Neural cell (in vitro differentiated cells): ENCODE results near the gene CABS1. TPM values are rescaled to one million over a fixed set of nuclear protein-coding genes. Genes with fewer than 3 reads are reported as not detected.

Source experiments
- H2AFZ ChIP-seq: fragments of 200-600, 300-800 bp; sonication (generic), shearing (Covaris generic); 2 replicates; pipeline ENCODE4 v1.6.0; 2014; ENCODE audit warnings: low read depth, mild to moderate bottlenecking, antibody characterized with exemption, low read length, moderate library complexity
- H3F3A ChIP-seq: fragments of 200-600 bp; shearing (Covaris generic); 2 replicates; pipeline ENCODE4 v1.6.1; 2016; ENCODE audit warnings: mild to moderate bottlenecking, moderate library complexity, mixed read lengths, antibody characterized with exemption, low read length; ENCODE audit not compliant: insufficient read depth, poor library complexity, severe bottlenecking
- H3K27ac ChIP-seq: fragments of 200-600, 300-800 bp; sonication (generic), shearing (Covaris generic); 2 replicates; pipeline ENCODE4 v1.5.1; 2014; ENCODE audit warnings: mild to moderate bottlenecking, low read length, moderate library complexity
- H3K27me3 ChIP-seq: fragments of 300-800, 200-600 bp; sonication (generic), shearing (Covaris generic); 2 replicates; pipeline ENCODE4 v1.6.0; 2014; ENCODE audit warnings: mild to moderate bottlenecking, low read depth, low read length, moderate library complexity; ENCODE audit not compliant: insufficient read depth
- H3K36me3 ChIP-seq: fragments of 300-800, 200-600 bp; sonication (generic), shearing (Covaris generic); 2 replicates; pipeline ENCODE4 v1.5.1; 2014; ENCODE audit warnings: mild to moderate bottlenecking, antibody characterized with exemption, low read length, moderate library complexity; ENCODE audit not compliant: insufficient read depth
- H3K4me2 ChIP-seq: fragments of 300-800, 200-600 bp; sonication (generic), shearing (Covaris generic); 2 replicates; pipeline ENCODE4 v1.6.0; 2014; ENCODE audit warnings: mild to moderate bottlenecking, low read length
- H3K4me3 ChIP-seq: fragments of 300-800, 200-600 bp; sonication (generic), shearing (Covaris generic); 2 replicates; pipeline ENCODE4 v1.5.1; 2014; ENCODE audit warnings: mild to moderate bottlenecking, low read length, moderate library complexity
- H3K79me2 ChIP-seq: fragments of 200-600 bp; shearing (Covaris generic); replicated peaks from 2 replicates; pipeline ENCODE4 v1.6.0; 2014; ENCODE audit warnings: mild to moderate bottlenecking, low read length, moderate library complexity; ENCODE audit not compliant: insufficient read depth
- H3K9ac ChIP-seq: fragments of 300-800, 200-600 bp; sonication (generic), shearing (Covaris generic); 2 replicates; pipeline ENCODE4 v1.6.1; 2016; ENCODE audit warnings: mild to moderate bottlenecking, low read length, mixed read lengths
- H3K9me2 ChIP-seq: fragments of 200-600 bp; shearing (Covaris generic); 2 replicates; pipeline ENCODE4 v1.6.1; 2016; ENCODE audit warnings: mild to moderate bottlenecking, low read length, mixed read lengths; ENCODE audit not compliant: insufficient read depth
- H3K9me3 ChIP-seq: fragments of 200-600, 300-800 bp; sonication (generic), shearing (Covaris generic); 2 replicates; pipeline ENCODE4 v1.6.1; 2016; ENCODE audit warnings: mild to moderate bottlenecking, mixed run types, low read length, moderate library complexity, mixed read lengths
- H4K20me1 ChIP-seq: fragments of 200-600 bp; shearing (Covaris generic); 2 replicates; pipeline ENCODE4 v1.6.1; 2016; ENCODE audit warnings: mild to moderate bottlenecking, mixed run types; ENCODE audit not compliant: insufficient read depth
- EP300 ChIP-seq: fragments of 450-650 bp; conservative IDR thresholded peaks from 2 replicates; pipeline ENCODE4 v1.6.1; 2014; ENCODE audit warnings: antibody characterized with exemption, mild to moderate bottlenecking, moderate library complexity; ENCODE audit not compliant: poor library complexity, severe bottlenecking
- EZH2 ChIP-seq: fragments of 200-600, 300-800 bp; shearing (Covaris generic), sonication (generic); IDR thresholded peaks from 2 replicates; pipeline ENCODE4 v1.6.1; 2014; ENCODE audit warnings: antibody characterized with exemption, low read length, borderline replicate concordance, mild to moderate bottlenecking; ENCODE audit not compliant: insufficient read depth, poor library complexity, severe bottlenecking
- MXI1 ChIP-seq: fragments of 450-650 bp; conservative IDR thresholded peaks from 2 replicates; pipeline ENCODE4 v1.6.1; 2014; ENCODE audit warnings: antibody characterized with exemption, mild to moderate bottlenecking; ENCODE audit not compliant: poor library complexity, severe bottlenecking
- POLR2AphosphoS5 ChIP-seq: IDR thresholded peaks from 2 replicates; pipeline ENCODE4 v1.6.1; 2012
- RAD21 ChIP-seq: fragments of 450-650 bp; conservative IDR thresholded peaks from 2 replicates; pipeline ENCODE4 v1.6.1; 2014; ENCODE audit warnings: antibody characterized with exemption, mild to moderate bottlenecking, moderate library complexity
- SMC3 ChIP-seq: fragments of 450-650 bp; conservative IDR thresholded peaks from 2 replicates; pipeline ENCODE4 v1.6.1; 2014; ENCODE audit warnings: antibody characterized with exemption, mild to moderate bottlenecking, moderate library complexity; ENCODE audit not compliant: poor library complexity
- TAF1 ChIP-seq: IDR thresholded peaks from 2 replicates; pipeline ENCODE4 v1.6.1; 2012; ENCODE audit warnings: low read depth
- polyA plus RNA-seq: library from polyadenylated mRNA; depleted of rRNA; stranded (reverse); fragments of >200 nt; gene quantifications from 2 replicates; pipeline ENCODE4 v1.2.3, GENCODE V29; 2014
- TF ChIP-seq, protein P1 (sequence below): IDR thresholded peaks from 2 replicates; pipeline ENCODE4 v1.6.1; 2012; ENCODE audit warnings: borderline replicate concordance

The CABS1 gene
- polyA plus RNA-seq, 1 donor from 2014 or later: not detected

DNA sequence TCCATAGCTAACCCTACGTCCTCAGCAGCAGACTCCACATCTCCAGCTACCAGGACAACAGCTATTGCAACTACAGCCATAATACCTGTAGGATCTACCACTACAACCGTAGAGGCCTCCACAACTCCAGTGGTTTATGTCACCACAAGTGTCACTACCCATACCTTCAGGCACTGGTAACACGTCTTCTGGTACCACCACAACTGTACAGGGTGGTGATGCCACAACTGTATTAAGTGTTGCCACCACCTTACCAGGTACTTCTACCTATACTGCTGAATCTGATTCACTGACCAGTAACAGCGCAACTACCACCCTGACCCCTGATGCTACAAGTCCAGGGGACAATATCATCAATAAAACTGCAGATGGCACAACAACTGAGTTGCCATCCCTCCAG lies 34.6 kb upstream of the CABS1 start:
- no peak overlapping the region for H2AFZ ChIP-seq
- H3K36me3 ChIP-seq: no peaks in the 10 kb centered on the region
- TF ChIP-seq, protein P1, sequence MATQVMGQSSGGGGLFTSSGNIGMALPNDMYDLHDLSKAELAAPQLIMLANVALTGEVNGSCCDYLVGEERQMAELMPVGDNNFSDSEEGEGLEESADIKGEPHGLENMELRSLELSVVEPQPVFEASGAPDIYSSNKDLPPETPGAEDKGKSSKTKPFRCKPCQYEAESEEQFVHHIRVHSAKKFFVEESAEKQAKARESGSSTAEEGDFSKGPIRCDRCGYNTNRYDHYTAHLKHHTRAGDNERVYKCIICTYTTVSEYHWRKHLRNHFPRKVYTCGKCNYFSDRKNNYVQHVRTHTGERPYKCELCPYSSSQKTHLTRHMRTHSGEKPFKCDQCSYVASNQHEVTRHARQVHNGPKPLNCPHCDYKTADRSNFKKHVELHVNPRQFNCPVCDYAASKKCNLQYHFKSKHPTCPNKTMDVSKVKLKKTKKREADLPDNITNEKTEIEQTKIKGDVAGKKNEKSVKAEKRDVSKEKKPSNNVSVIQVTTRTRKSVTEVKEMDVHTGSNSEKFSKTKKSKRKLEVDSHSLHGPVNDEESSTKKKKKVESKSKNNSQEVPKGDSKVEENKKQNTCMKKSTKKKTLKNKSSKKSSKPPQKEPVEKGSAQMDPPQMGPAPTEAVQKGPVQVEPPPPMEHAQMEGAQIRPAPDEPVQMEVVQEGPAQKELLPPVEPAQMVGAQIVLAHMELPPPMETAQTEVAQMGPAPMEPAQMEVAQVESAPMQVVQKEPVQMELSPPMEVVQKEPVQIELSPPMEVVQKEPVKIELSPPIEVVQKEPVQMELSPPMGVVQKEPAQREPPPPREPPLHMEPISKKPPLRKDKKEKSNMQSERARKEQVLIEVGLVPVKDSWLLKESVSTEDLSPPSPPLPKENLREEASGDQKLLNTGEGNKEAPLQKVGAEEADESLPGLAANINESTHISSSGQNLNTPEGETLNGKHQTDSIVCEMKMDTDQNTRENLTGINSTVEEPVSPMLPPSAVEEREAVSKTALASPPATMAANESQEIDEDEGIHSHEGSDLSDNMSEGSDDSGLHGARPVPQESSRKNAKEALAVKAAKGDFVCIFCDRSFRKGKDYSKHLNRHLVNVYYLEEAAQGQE: no peak
- TF ChIP-seq EZH2: no peak
- no peak for TF ChIP-seq TAF1
- TF ChIP-seq EP300: no peak
- no peak for TF ChIP-seq MXI1
- H3K27ac ChIP-seq: no peak overlapping the region
- H3K4me2 ChIP-seq: no peak overlapping the region
- H3K9ac ChIP-seq: no peak overlapping the region
- H3K9me3 ChIP-seq: no peaks in the 10 kb centered on the region
- no peak overlapping the region for H3K4me3 ChIP-seq
- no peaks in the 10 kb centered on the region for H3K27me3 ChIP-seq
- no peaks in the 10 kb centered on the region for H3K9me2 ChIP-seq
- no peaks in the 10 kb centered on the region for H3K79me2 ChIP-seq
- no peaks in the 10 kb centered on the region for H4K20me1 ChIP-seq
- no peaks in the 10 kb centered on the region for H3F3A ChIP-seq

DNA sequence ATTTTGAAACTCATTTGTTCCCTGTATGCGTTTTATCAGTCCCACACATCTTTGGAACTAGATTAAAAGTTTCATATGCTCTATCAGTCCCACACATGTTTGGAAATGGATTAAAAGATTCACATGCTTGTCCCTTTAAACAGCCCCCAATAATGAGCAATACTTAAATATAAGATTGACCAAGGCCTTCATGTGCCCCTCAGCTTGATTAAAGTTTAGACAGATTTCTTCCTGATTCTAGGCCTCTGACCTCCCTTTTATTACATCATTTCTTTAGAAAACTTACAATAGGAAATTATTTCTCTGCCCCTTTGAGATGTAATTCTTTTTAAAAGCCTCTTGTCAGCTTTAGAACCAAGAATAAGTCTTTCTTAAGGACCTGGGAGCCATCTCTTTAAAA lies 31.7 kb upstream of the CABS1 start:
- Histone ChIP-seq H3K27ac (no peak overlapping the region), H3K9ac (no peak overlapping the region), H3K27me3 (no peaks in the 10 kb centered on the region), H3K4me2 (no peak overlapping the region), H2AFZ (no peak overlapping the region), H4K20me1 (no peaks in the 10 kb centered on the region), H3K9me2 (no peaks in the 10 kb centered on the region), H3K36me3 (no peaks in the 10 kb centered on the region), H3K79me2 (no peaks in the 10 kb centered on the region), H3K4me3 (no peak overlapping the region), H3F3A (no peaks in the 10 kb centered on the region), H3K9me3 (no peaks in the 10 kb centered on the region)
- TF ChIP-seq EP300 (no peak), RAD21 (no peak), POLR2AphosphoS5 (no peak)

DNA sequence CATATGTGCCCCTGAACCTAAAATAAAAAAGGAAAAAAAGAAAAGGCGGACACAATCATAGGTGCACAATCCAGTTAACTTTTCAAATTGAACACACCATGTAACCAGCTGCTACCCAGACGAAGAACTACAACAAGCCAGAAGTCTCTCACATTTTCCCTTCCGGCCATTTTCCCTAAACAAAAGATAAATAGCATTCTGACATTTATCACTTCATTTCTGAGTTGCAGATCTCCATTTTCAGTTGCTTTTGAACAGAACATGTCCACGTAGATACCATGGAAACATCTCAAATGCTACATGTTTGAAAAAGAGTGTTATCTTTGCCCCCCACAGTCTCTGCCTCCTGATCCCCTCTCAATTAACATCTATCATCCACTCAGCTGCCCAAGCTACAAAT lies 29.2 kb upstream of the CABS1 start:
- H2AFZ ChIP-seq: no peak overlapping the region

DNA sequence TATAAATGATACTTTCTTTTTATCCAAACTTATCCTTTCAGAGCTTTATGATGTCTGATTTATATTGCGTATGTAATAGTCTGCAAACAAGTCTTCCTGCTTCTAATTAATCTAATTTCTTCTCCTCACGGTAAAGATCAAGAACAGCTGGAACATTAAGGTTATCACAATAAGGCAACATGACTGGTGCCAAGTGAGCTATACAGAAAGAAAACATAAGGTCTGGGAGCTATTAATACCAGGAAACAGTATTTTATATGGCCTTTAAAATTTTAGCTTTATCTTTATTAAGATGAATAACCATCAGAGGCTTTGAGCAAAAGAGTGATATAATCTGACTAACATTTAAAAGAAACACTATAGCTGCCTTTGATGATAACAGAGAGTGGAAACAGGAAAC lies 28.7 kb upstream of the CABS1 start:
- Histone ChIP-seq H3K9me3 (no peaks in the 10 kb centered on the region), H3K27ac (no peak overlapping the region), H3K27me3 (no peaks in the 10 kb centered on the region), H3K9ac (no peak overlapping the region), H3K79me2 (no peaks in the 10 kb centered on the region), H3F3A (no peaks in the 10 kb centered on the region), H3K36me3 (no peaks in the 10 kb centered on the region), H3K4me3 (no peak overlapping the region), H4K20me1 (no peaks in the 10 kb centered on the region), H2AFZ (no peak overlapping the region), H3K4me2 (no peak overlapping the region), H3K9me2 (no peaks in the 10 kb centered on the region)
- TF ChIP-seq SMC3 (no peak), EZH2 (no peak), EP300 (no peak)

More for the DNA sequence above, 29.2 kb upstream of the CABS1 start:
- Histone ChIP-seq H3K27me3 (no peaks in the 10 kb centered on the region), H3F3A (no peaks in the 10 kb centered on the region), H3K9me3 (no peaks in the 10 kb centered on the region), H3K9ac (no peak overlapping the region), H3K4me3 (no peak overlapping the region), H3K79me2 (no peaks in the 10 kb centered on the region), H3K27ac (no peak overlapping the region), H3K4me2 (no peak overlapping the region), H3K36me3 (no peaks in the 10 kb centered on the region), H4K20me1 (no peaks in the 10 kb centered on the region), H3K9me2 (no peaks in the 10 kb centered on the region)
- TF ChIP-seq POLR2AphosphoS5 (no peak), EP300 (peak; percentile 18), MXI1 (no peak)
